Activated naive CD4-positive, alpha-beta T cell treated with anti-CD3 and anti-CD28 coated beads for 36 hours (primary cell): Measurements from ENCODE around the gene MKS1. TPM values are rescaled to one million over a fixed set of nuclear protein-coding genes. Genes with fewer than 3 reads are reported as not detected.

ENCODE experiments used
- CTCF ChIA-PET: fragments of 350-600 bp; sonication (Branson Sonifier 250); formaldehyde crosslinking; loops from one replicate; lab custom pipeline; 2021; ENCODE audit warnings: antibody characterized with exemption; lab: Charles Lee
- DNase-seq: peaks from one replicate; pipeline ENCODE4 v3.0.0-alpha.2; 2020
- H3K27ac Mint-ChIP-seq: one replicate; pipeline ENCODE4 v1.8.0; 2021; ENCODE audit warnings: mild to moderate bottlenecking, mixed read lengths
- H3K27me3 Mint-ChIP-seq: one replicate; pipeline ENCODE4 v1.8.0; 2021; ENCODE audit warnings: low read depth, mixed read lengths
- H3K36me3 Mint-ChIP-seq: one replicate; pipeline ENCODE4 v1.8.0; 2021; ENCODE audit warnings: low read depth, mixed read lengths
- H3K4me1 Mint-ChIP-seq: one replicate; pipeline ENCODE4 v1.8.0; 2021; ENCODE audit warnings: low read depth, mixed read lengths
- H3K4me3 Mint-ChIP-seq: one replicate; pipeline ENCODE4 v1.8.0; 2021; ENCODE audit warnings: mild to moderate bottlenecking, moderate library complexity, mixed read lengths
- H3K9me3 Mint-ChIP-seq: one replicate; pipeline ENCODE4 v1.8.0; 2021; ENCODE audit warnings: mixed read lengths
- intact Hi-C: fragments of 100-400 bp; cut with micrococcal nuclease; formaldehyde crosslinking; loops from one replicate; pipeline ENCODE4 v1.15.1; 2023
- total RNA-seq, 2 experiments: library from RNA; stranded (reverse); gene quantifications; one replicate each; pipeline ENCODE4 v1.2.3, GENCODE V29; 2021

MKS1 gene
- total RNA-seq, 2 experiments from 2014 or later: 27.1 to 29.2 TPM

DNA sequence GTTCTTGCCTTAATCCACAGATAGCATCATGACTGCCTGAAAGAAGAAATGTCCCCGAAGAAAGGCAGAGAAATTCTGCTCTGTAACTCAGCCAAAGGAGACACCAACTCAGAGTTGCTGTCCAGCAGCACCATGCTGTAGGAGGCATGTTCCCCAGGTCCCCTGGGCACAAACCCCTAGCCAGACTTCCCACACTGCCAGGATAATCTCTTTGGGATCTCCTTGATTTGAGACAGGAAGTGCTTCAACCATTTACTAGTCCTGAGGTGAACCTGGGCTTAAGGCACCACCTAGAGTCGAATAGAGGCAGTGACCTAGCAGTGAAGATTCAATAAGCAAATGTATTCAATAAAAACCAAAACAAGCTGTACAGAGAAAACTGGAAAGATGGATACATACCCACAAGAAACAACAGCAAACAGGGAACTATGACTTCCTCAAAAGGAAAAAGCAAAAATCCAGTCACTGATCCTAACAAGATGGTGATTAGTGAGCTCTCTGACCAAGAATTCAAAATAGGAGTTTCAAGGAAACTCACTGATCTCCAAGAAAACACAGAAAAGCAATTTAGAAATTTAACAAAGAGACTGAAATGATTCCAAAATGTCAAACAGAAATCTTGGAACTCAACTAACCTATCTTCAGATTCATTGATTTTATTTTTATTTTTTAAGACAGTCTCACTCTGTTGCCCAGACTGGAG, 46.5 kb downstream of the MKS1 start:
- intact Hi-C loops: loop anchor here (1.0 to 5.0 kb wide), 4 partner anchors 50 to 314 kb away; no protein-coding TSS in a partner anchor
- Mint-ChIP-seq H3K4me1 (peaks cover 33% of the 10 kb centered on the region), H3K9me3 (peaks cover 2% of the 10 kb centered on the region), H3K4me3 (no peak overlapping the region), H3K36me3 (no peaks in the 10 kb centered on the region), H3K27me3 (no peaks in the 10 kb centered on the region), H3K27ac (no peak overlapping the region)
- peak; percentile 70 for DNase-seq
- CTCF ChIA-PET: interaction anchor here (0.5 to 3.3 kb wide), 27 partner anchors 8 to 1320 kb away, joined by 3 to 20 read pairs (median 4); partner anchors contain the start of gene SRSF1

DNA sequence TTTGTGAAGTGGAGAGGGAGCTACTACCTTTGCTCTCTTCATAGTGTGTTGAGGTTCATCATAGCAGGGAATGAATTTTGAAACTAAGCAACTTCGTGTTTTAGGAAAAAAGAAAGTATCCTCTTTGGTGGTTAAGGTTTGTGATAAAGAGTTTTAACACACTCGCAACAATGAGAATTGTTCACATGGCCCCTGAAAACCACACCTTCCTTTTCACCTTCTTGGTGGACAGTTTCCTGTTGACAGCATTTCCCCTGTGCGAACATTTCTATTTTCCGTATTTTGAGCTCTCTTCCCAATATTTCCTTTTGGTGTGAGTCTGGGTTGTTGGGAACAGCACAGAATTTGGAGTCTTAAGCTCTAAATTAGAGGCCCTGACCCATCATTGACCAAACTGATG, 48.4 kb downstream of the MKS1 start:
- Mint-ChIP-seq H3K9me3 (peaks cover 2% of the 10 kb centered on the region), H3K27me3 (no peaks in the 10 kb centered on the region), H3K36me3 (no peaks in the 10 kb centered on the region), H3K27ac (no peak overlapping the region), H3K4me3 (no peak overlapping the region), H3K4me1 (peaks cover 33% of the 10 kb centered on the region)
- intact Hi-C loops: loop anchor here (5.0 kb wide), 1 partner anchor 173 kb away; no protein-coding TSS in a partner anchor
- no peak for DNase-seq
- CTCF ChIA-PET: interaction anchor here (0.7 to 3.3 kb wide), 10 partner anchors 9 to 294 kb away, joined by 3 to 20 read pairs (median 4); no protein-coding TSS in a partner anchor

DNA sequence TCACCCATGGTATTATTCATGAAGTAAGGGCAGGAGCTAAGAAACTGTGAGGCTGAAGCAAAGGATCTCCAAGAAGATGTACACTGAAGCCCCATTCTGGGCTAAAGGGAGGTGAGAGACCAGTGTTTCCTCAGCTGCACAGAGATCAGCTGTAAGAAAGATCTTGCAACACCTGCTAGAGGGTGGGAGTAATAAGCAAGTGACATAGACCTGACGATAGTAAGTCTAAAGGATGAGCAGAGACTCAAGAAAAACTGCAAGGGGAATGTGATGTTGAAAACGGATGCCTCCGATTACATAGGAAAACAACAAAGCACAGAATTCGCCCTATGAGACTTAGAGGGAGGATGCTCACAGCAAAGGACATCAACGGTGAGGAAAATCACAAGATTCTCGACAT, 52.4 kb downstream of the MKS1 start, which contains the start of gene OR4D2:
Gene OR4D2, plus strand, starts transcription at position 301 of the 400 bp plus-strand sequence. CDS start 2,674 bp downstream, outside the sequence.
- Mint-ChIP-seq H3K4me3 (no peak within 1 kb of the TSS), H3K4me1 (peaks cover 23% of the 10 kb centered on the region), H3K27me3 (no peaks in the 10 kb centered on the region), H3K27ac (no peak within 1 kb of the TSS), H3K36me3 (no peaks in the 10 kb centered on the region), H3K9me3 (peaks cover 2% of the 10 kb centered on the region)
- CTCF ChIA-PET: interaction anchor here (0.6 to 0.7 kb wide), 2 partner anchors 59 to 824 kb away, joined by 3 to 6 read pairs; no protein-coding TSS in a partner anchor
- no peak for DNase-seq
- intact Hi-C loops: no loop called here

DNA sequence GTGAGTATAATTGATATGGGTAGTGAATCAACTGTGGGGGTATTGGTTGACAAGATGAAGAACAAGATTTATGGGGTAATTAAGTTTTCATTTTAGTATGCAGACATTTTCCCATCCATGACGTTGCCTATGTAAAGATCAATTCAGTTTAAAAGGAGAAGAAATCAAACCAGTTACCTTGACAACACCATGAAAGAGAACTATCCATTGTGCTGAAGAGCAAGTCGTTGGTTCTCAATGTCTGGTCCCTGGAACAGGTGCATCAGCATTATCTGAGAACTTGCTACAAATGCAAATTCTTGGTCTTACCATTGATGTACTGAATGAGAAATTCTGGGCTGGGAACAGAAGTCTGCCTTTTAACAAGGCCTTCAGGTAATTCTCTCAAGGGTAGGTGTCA, 53.1 kb downstream of the MKS1 start:
- H3K36me3 Mint-ChIP-seq: no peaks in the 10 kb centered on the region
- no peaks in the 10 kb centered on the region for H3K27me3 Mint-ChIP-seq
- no peak for DNase-seq
- CTCF ChIA-PET: interaction anchor here (0.6 to 1.0 kb wide), 3 partner anchors 43 to 825 kb away, joined by 3 to 6 read pairs (median 4); no protein-coding TSS in a partner anchor
- H3K9me3 Mint-ChIP-seq: peaks cover 2% of the 10 kb centered on the region
- no peak overlapping the region for H3K27ac Mint-ChIP-seq
- intact Hi-C loops: no loop called here
- peaks cover 19% of the 10 kb centered on the region for H3K4me1 Mint-ChIP-seq
- H3K4me3 Mint-ChIP-seq: no peak overlapping the region

DNA sequence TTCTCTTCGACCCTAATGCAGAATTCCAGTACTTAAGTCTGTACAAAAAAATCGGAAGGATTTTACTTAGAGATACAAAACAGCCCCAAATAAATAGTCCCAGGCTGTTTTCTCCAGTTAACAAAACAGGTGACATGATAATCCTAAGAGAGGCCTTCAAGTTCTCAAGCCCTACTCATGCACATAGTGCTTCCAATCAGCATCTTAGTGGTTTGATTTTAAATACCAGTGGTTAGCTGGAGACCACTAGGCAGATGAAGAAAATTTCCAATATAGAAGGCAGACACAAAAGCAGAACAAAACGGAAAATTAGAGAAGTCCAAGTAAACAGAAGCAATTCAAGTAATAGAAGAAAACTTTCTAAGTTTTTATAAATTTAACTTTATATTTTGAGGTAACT, 57.5 kb downstream of the MKS1 start:
- Mint-ChIP-seq H3K4me3 (no peak overlapping the region), H3K36me3 (no peaks in the 10 kb centered on the region), H3K27me3 (no peaks in the 10 kb centered on the region), H3K27ac (no peak overlapping the region), H3K4me1 (peaks cover 6% of the 10 kb centered on the region), H3K9me3 (no peaks in the 10 kb centered on the region)
- CTCF ChIA-PET: interaction anchor here (0.6 kb wide), 1 partner anchor 801 kb away, joined by 3 read pairs; no protein-coding TSS in a partner anchor
- intact Hi-C loops: no loop called here
- DNase-seq: no peak

DNA sequence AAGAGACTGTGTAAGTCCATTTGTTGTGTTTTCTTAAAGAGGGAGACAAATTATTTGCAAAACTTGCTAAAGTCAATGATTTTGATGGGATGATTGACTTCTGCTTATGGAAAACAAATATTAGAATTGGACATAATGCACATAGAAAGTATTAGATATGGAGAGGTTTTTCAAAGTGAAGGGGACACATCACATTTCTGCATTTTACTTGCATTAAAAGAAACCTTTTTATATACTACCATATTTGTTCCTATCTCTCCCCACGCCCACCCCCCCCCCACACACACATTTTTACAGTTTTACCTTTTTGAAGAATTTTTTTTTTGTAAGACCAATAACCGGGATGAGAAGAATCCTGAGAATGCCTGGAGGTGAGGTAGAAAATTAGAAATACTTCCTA, 60.9 kb downstream of the MKS1 start:
- CTCF ChIA-PET: no interaction called here
- H3K27me3 Mint-ChIP-seq: no peaks in the 10 kb centered on the region
- no peak for DNase-seq
- H3K4me1 Mint-ChIP-seq: peaks cover 30% of the 10 kb centered on the region
- intact Hi-C loops: loop anchor here (5.0 kb wide), 1 partner anchor 76 kb away; the partner anchor contains the start of gene DYNLL2
- H3K4me3 Mint-ChIP-seq: no peak overlapping the region
- no peaks in the 10 kb centered on the region for H3K36me3 Mint-ChIP-seq
- H3K27ac Mint-ChIP-seq: no peak overlapping the region
- no peaks in the 10 kb centered on the region for H3K9me3 Mint-ChIP-seq

DNA sequence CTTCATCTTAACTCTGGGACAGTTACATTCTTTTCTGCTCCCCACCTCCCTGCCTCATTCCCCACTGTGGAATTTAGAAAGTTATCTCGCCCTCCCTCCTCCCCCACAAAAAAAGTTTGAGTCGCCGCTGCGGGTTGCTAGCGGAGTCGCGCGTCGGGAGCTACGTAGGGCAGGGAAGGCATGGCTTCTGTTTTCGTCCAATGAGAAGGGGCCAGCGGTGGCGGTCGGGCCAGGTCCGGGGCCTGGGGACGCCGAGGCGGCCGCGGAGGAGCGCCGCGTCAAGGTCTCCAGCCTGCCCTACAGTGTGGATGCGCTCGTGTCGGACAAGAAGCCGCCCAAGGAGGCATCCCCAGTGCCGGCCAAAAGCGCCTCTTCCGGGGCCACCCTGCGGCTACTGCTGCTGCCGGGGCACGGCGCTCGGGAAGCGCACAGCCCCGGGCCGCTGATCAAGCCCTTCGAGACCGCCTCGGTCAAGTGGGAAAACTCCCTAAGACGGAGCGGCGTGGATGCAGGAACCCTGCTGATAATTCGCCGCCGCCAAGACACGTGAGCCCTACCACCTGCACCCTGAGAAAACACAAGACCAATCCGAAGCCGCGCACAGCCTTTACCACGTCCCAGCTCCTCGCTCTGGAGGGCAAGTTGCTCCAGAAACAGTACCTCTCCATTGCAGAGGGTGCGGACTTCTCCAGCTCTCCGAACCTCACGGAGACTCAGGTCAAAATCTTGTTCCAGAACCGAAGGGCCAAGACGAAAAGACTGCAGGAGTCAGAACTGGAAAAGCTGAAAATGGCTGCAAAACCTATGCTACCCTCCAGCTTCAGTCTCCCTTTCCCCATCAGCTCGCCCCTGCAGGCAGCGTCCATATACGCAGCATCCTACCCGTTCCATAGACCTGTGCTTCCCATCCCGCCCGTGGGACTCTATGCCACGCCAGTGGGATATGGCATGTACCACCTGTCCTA, 61.9 kb downstream of the MKS1 start:
- CTCF ChIA-PET: interaction anchor here (0.9 to 1.5 kb wide), 2 partner anchors 15 to 44 kb away, joined by 3 to 7 read pairs; no protein-coding TSS in a partner anchor
- no peaks in the 10 kb centered on the region for H3K36me3 Mint-ChIP-seq
- H3K4me1 Mint-ChIP-seq: peaks cover 41% of the 10 kb centered on the region
- DNase-seq: peak; percentile 71
- intact Hi-C loops: loop anchor here (2.0 to 5.0 kb wide), 2 partner anchors 75 to 150 kb away; partner anchors contain the start of genes DYNLL2 and SRSF1
- H3K27ac Mint-ChIP-seq: peak overlapping the region; percentile 66
- H3K27me3 Mint-ChIP-seq: no peaks in the 10 kb centered on the region
- H3K4me3 Mint-ChIP-seq: peak overlapping the region; percentile 76
- H3K9me3 Mint-ChIP-seq: no peaks in the 10 kb centered on the region

Other genes starting within 250 kb of the MKS1 start
- 10 to 100 TPM; 21.7 to 22.0 TPM for gene VEZF1, start 231.0 kb downstream of the MKS1 start, total RNA-seq
- gene SRSF1, start 212.0 kb downstream of the MKS1 start, total RNA-seq: 100 to 1,000 TPM; 248 to 257 TPM
- 10 to 100 TPM; 19.1 to 19.4 TPM for gene DYNLL2, start 135.8 kb downstream of the MKS1 start, total RNA-seq
- under 1 TPM; 0.21 to 0.40 TPM for gene OR4D1, start 70.9 kb downstream of the MKS1 start, total RNA-seq
- not detected for gene OR4D2, start 52.3 kb downstream of the MKS1 start, total RNA-seq
- not detected for gene EPX, start 26.5 kb downstream of the MKS1 start, total RNA-seq
- gene LPO, start 19.3 kb upstream of the MKS1 start, total RNA-seq: not detected
- gene MPO, start 61.7 kb upstream of the MKS1 start, total RNA-seq: not detected
- gene TSPOAP1, start 109.5 kb upstream of the MKS1 start, total RNA-seq: 10 to 100 TPM; 18.5 to 20.0 TPM
- 10 to 100 TPM; 76.6 to 76.9 TPM for gene SUPT4H1, start 132.9 kb upstream of the MKS1 start, total RNA-seq
- under 1 TPM; 0.38 to 0.91 TPM for gene RNF43, start 198.3 kb upstream of the MKS1 start, total RNA-seq